NCI-H524 (cell line): ENCODE data around the gene SPEG.

Source experiments
- DNase-seq, 2 experiments: peaks; one replicate each; lab custom pipeline; 2025; lab: John Stamatoyannopoulos, UW

SPEG gene

DNA sequence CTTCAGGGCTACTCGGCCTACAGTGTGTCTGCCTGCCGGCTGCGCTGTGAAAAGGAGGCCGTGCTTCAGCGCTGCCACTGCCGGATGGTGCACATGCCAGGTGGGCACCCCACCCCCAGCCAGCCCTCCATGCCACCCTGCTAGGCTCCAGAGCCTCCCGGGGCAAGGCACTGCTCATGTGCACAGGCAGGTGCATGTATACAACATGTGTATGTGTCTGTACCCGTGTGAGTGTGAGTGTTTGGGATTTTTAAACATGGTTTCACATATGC is 97.7 kb downstream of the SPEG start:
- no peak for DNase-seq

DNA sequence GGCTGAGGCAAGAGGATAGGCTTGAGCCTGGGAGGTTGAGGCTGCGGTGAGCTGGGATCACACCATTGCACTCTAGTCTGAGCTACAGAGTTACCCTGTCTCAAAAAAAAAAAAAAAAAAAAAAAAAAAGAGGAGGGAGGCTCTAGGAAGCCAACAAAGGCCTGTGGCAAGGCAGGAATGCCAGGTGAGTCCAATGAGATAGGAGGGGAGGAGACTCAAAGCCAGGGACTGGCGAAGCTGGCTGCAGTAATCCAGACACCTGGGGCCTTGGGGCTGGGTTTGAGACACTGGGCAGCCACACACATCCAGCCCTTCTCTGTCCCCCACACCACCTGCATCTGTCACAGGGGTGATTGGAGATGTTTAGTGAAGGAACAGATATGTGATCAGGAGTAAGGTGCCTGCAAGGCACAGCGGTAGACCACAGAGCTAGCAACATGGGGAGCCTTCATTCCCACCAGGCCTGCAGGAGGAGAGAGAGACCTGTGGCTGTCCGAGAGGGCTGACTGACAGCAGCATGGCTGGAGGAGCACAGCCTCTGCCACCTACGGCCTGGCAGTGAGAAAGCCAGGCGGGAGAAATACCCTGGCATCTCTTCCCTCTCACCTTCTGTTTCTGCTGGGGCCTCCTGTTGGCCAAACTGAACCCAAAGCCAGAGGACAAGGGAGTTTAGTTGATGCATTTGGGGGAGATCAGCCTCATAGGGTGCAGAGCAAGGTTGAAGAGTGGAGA is 99.5 kb downstream of the SPEG start:
- no peak for DNase-seq

DNA sequence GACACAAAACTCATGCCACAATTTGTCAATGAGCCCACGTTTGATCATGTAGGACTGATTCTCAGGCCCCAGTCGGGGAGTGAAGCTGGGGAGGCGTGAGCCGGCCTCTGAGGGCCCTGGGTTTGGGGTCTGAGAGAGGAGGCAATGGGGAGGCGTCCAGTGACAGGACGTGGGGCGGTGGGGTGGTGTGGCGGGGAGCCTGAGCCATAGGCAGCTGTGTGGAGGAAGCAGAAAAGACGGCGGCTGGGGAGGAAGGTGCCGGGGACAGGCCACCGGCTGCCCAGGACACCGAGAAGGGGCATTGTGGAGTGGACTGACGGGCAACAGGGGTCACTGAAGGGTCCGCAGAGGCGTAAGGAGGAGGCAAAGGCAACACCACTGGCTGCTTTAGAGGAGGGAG is 101.8 kb downstream of the SPEG start:
- no peak for DNase-seq

DNA sequence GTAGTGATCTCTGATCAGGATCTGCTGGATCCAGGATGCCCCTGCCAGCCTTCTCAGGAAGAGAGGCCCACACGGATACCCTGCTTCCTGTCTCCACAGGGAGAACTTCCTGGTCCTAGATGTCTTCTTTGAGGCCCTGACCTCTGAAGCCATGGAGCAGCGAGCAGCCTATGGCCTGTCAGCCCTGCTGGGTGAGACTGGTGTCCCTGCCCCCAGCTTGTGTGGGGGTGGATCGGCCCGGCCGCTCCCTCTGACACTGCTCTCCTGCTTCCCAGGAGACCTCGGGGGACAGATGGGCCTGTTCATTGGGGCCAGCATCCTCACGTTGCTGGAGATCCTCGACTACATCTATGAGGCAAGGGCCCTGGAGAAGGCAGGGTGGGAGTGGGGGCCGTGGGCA is 102.3 kb downstream of the SPEG start:
- peak in 1 of 2 experiments; percentile 23 for DNase-seq

DNA sequence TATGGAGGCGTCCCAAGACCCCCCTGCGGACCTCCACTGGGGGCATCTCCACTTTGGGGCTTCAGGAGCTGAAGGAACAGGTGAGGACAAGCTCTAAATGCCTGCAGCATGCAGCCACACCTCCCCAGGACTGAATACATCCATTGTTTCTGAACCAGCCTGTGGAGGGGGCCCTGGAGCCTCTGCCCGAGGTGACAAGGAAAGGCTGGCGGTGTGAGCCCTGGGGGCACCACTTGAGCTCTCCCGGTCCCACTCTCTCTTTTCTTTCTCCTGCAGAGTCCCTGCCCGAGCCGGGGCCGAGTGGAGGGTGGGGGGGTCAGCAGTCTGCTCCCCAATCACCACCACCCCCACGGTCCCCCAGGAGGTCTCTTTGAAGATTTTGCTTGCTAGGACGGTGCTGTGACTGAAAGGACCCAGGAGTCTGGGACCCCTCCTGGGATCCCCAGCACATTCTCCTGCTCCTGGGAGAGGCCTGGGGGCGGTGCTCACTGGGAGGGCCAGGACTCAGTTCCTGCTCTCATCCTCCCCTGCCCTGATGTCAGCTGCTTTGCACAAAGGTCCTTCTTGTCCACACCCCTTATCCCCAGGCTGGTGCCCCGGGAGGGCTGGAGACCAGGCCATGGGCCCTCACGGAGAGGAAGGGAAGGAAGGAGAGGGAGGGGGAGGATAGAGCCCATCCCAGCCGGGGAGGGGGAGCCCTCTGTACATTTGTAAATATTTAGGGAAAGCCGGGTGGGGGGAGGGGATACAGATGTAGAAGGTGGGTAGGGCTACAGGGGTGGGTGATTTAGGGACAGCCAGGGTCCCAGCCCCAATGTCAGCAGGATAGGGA is 103.2 kb downstream of the SPEG start:
- no peak for DNase-seq

DNA sequence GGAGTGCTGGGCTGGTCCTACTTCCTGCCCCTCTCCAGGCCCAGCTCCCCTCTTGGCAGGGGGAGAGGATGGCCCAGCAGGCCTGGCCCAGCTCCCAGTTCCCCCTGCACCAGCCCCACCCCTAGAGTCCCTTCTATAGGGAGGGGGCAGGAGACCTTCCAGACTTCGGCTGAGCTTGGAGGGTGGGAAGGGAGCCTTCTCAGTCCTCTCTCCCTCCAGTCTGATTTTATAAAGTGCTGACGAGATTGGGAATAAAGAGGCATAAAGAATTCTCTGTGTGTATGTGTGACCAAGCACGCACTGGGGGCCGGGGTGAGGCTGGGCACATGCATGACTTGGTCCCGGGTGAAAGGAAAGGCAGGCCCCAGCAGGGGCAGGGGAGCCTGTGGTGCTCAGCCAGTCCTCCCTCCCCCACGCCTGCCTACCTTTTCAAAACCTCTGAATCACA is 103.9 kb downstream of the SPEG start:
- DNase-seq = no peak

DNA sequence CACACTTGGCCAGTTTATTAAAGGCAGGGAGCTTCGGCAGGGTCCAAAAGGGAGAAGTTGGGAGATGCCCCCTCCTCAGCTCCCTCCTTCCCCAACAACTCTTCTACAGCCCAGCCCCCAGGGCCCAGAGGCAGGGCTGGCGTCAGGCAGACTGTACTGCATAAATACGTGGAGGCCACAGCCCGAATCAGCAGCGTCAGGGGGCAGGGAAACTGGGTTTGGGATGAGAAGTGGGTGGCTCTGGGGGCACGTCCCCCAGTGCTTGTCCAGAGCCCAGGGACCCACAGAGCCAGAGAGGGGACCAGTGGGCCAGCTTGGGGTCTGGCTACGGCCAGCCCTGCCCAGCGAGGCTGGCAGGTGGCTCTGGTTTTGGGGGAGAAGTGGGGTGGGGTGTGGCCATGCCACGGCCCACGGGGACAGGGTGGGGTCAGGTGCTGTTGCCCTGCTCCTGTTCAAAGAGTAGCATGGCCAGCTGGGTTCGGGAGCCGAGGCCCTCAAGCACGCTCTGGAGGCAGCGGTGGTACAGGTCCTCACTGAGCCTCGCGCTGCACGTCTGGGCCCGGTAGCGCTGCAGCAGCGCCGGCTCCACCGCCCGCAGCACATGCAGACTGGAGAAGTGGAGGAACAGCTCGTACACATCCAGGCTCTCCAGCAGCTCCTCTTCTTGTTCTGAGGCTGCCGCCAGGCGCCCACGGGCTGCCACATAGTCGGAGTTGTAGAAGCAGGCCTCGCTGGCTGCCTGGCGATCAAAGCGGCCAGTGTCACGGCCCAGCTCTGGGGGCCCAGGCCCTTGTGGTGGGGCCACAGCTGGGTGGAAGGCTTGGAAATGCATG is 104.5 kb downstream of the SPEG start:
- no peak for DNase-seq

DNA sequence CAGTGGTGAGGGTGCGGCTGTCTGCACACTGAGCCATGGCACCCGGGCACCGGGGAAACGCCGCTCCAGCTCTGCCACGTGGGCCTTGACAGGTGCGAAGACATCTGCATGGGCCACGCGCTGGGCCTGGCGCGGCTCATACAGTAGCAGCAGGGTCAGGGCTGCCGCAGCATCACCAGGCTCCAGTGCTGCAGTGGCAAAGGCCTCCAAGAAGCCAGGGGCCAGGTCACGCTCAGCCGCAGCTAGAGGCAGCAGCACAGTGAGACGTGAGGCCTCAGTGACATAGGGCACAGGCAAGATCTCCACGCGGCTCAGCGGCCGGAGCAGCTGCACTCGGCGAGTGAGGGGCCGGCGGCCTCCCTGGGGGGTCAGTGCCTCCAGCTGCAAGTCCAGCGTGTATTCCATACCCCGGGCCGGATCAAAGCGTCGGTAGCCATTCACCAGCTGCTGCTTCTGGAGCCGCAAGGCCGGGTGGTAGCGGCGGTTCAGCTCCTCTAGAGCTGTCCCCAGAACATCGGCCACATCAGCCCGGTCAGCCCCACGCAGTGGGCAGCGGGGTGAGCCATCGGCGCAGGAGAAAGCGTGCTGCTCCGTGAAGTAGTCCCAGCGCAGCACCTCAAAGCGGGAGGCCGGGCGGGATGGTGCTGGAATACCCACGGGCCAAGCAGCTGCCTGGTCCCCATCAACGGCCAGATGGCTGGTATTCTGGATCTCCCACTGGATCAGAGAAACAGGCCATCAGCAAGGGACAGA is 105.5 kb downstream of the SPEG start:
- no peak for DNase-seq

DNA sequence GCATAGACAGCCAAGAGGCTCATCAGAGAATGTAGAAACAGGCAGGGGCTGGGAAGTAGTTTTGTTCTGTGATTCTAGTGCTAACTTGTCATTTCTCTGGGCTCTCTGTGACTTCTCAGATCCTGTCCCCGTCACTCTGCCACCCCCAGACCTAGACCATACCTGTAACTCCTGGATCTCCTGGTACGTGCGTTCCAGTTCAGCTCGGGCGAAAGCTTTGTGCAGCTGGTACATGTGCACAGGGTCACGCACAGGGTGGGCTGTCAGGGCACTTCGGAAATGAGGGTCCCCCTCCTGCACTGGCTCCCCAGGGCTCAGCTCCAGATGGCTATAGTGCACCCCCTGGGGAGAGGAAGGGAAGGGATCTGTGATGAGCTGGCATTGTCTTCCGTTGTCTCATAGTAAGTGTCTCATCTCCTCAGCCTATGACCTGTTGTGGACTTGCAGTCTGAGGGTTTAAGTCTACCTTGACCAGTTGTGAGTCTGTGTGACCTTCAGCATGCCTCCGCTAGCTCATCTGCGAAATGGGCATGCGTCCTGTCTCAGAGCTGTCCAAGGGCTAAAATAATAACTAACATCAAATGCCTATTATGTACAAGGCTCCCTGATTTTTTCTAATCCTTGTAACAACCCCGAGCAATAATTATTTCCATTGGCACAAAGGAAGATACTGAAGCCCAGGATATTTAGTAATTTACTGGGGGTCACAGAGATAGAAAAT is 106.3 kb downstream of the SPEG start:
- no peak for DNase-seq

DNA sequence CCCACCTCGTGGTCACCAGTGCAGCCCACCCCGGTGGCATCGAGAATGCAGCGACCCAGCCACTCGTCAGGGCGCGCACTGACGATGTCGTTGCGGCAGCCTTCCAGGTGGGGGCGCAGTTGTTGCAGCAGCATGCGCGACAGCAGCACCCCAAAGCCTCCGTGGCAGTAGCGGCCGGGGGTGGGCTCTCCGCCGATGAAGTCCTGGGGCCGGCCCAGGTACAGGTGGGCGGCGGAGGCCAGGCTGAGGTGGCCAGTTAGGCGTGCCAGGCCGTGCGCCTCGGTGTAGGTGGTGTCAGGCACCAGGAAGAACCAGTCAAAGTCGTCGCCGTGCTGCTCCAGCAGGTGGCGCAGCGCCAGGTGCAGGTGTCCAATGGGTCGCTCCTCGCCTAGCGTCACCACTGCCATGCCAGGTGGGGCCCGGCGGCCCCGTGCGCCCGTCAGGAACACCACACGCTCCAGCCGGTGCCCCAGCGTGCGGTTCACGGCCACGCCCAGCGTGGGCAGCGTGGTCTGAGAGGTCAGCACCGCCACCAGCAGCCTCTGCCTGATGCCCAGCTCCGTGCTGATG is 107.1 kb downstream of the SPEG start:
- DNase-seq = peak; percentile 56 to 77

DNA sequence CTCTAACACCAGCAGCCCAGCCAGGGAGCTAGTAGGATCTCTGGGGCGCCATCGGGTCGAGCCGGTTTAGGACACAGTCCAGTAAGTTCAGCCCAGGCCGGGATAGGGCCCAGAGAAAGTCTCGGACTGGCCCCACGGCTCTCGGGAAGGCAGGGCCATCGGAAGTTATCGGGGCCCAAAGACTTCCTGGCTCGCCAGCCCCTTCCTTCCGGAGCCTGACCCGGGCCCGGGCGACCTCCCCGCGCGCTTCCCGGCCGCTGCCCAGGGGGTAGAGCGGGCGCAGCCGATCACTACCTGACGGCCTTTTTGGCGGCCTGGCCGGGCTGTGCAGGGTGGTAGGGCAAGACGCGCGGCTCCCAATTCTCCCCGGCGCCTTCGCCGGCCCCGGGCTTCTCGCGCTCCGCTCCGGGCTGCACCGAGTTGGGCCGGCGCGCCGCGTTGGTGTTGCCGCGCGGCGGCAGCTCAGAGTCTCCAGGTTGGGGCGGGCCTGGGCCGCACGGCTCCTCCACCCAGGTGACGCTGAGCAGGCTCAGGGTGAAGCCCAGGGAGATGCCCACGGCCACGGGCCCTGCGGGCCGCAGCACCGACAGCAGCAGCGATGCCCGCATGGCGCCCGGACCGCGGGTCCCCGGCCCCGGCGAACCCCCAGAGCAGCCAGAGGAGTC is 108.4 kb downstream of the SPEG start:
- DNase-seq = peak in 1 of 2 experiments; percentile 20

DNA sequence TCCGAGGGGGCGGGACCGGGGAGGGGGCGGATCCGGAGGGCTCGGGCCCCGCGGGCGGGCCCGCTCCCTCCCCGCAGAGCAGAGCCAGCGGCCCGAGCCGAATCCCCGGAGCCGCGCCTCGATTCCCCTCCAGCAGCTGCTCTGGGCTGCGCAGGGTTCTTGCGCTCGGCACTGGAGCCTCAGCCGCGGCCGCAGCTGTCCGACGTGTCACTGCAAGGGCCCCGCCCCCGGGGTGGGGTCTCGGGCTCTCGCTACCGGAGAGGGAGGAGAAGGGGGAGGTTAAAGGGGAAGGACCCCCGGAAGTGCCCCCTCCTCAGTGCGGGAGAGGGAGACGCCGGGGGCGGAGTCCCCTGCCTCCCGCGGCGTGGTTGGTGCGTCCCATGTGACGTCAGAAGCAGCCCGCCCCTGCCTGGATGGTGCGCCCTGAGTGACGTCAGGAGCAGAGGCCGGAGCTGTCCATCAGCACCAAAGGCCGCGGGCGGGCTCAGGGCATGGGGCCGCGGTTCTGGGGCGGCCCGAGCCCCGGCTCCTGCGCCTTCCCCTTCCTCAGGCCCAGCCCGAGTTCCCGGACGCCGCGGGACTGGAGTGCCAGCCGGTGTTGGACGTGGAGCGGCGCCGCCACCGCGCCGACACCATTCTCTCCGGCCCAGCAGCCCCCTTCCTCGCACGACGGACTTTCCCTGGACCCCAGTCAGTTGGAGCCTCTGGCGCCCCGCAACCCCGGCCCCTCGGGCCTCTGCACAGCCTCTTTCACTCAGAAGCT is 109.1 kb downstream of the SPEG start, which contains the start of the genes CHPF and TMEM198:
Gene CHPF (minus strand): TSS at position 214 of the 763 bp plus-strand sequence. CDS start 271 bp downstream, outside the sequence.
Gene TMEM198 (plus strand): TSS at position 433 of the 763 bp plus-strand sequence. CDS start 700 bp downstream, outside the sequence.
- peak; percentile 96 to 98 for DNase-seq

DNA sequence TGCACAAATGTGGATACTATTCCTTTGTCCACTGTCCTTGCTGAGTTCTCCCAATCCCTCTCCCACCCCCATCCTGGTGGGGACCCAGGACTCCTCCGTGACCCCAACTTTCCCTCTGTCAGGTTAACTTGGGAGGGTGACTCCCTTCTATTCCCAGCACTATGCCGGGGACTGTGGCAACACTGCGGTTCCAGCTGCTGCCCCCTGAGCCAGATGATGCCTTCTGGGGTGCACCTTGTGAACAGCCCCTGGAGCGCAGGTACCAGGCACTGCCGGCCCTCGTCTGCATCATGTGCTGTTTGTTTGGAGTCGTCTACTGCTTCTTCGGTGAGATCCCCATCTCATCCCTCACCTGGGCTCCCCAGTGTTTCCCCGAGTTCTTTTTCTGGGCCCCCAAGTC is 109.9 kb downstream of the SPEG start:
- no peak for DNase-seq

DNA sequence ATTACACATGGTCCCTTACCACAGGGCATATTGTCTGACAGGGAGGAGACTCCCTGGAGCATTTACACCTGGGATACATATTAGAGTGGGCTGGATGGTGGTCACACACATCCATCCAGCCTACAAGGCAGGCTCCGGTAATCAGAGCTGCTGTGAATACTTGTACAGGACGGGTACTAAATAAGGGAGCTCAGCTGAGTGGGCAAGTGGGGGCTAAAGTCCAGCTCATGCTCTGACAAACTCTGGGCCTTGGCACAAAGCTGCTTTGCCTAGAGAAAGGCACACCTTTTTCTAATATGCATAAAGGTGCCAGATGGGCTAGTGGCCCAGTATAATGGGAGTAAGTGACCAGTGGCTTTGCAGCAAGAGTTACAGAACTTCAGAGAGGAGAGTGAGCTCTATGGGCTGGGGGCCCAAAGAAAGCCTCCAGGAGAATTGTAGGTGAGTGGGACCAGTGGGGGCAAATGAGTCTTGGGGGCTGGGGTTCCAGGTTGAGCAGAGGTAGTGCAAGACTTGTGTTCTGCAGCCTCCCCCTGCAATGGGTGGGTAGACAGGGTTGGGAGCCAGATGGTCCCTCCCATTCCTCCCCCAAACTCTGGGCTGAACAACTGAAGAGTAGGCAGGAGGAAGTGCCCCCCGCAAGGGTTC is 110.8 kb downstream of the SPEG start:
- DNase-seq = no peak

DNA sequence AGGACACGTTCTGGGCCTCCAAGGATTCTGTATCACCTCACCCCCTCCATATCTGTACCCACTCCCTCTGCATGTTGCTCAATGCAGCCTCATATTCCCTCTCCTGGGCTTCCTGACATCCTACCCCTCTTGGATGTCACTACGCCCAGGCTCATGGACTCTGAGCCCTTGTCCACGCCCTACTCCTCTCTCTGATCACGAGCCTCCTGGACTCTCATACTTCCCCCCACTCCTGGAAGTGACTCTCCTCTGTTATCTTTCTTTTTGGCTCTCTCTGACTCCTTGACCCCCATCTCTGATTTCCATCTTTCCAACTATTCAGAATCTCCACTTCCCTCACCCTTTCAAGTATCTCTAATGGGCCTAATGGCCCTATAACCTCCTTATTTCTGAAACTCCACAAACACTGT is 111.3 kb downstream of the SPEG start:
- DNase-seq = no peak

DNA sequence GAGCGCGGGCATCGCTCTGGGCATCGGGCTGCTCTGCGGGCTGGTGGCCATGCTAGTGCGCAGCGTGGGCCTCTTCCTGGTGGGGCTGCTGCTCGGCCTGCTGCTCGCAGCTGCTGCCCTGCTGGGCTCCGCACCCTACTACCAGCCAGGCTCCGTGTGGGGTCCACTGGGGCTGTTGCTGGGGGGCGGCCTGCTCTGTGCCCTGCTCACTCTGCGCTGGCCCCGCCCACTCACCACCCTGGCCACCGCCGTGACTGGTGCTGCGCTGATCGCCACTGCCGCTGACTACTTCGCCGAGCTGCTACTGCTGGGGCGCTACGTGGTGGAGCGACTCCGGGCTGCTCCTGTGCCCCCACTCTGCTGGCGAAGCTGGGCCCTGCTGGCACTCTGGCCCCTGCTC is 113.0 kb downstream of the SPEG start:
- DNase-seq = no peak
